ENCODE data around the gene FAM240A.
"Not testable (repeated sequence)": the region's sequence is repeated elsewhere in the genome, so short reads cannot be mapped to it uniquely, and the experiment has no call there.

FAM240A gene

DNA sequence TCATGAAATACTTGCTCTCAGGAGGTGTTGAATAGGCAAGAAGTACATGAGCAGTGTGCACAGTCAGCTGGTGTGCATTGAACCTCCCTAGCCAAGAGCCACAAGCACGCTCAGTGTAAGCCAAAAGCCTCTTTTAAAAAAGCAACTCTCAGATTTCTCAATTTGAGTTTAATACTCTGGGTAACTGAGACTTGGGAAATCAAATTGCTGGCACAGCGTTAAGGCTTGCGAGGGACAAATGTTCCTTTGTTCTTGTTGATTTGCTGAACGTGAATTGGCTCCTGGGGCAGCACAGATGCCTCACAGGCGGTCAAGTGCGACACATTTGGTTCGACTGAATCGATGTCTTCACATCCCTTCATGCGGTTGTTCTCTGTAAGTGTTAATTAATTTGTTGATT, at the start of gene FAM240A:
Gene FAM240A (plus strand): TSS at position 202 of the 400 bp plus-strand sequence. CDS start 159 bp downstream, at position 361.
- DNase-seq: no peak

DNA sequence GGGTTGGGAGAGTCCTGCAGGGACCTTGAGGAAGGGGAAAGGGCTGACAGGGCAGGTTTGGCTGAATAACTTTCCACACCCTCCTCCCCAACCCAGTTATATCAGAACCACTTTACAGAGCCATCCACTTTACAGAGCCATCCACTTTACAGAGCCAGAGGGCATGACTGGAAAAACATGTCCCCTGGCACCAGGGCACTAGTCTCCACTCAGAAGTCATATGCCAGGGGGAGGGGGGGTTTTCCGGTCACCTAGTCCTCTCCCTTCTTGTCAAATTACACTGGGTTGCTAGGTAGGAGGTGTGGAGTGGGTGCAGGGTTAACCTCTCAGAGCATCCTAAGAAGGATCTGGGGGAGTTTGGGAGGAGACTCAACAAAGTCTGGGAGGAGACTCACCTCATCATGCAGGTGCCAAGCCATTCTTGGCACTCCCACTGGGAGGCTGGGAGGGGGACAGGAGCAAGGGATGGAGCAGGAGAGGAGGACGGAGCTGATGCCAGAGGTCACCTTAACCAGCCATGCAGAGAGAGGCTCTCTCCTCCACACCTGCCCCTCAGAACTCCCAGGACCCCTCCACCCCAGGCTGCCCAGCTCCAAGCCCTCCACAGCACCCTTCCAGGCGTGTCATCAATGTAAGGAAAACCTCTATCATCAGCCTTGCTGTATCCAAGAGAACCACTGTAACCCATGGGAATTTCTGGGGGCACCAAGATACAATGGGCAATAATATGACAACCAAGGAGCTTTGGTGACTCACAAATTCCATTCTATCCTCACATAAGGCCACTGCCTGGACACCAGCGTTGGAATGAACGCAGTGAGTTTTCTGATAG, 47.9 kb upstream of the FAM240A start:
- no peak for DNase-seq

DNA sequence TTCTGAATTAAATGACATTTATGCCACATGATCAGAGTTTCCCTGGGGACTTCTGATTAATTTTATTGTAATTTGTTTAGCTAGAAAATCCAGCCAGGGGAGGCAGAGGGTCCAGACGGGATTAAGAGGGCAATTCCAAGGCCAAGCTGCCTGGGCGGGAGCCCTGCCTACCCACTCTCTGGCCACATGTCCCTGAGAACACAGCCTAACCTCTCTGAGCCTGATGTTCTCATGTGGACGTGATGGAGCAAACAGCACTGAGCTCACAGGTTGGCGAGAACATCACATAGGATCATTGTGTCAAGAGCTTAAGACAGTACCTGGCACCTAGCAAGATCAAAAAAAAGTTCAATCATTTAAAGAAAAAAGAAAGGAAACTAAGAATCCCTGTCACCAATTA, 47.2 kb upstream of the FAM240A start:
- no peak for DNase-seq

DNA sequence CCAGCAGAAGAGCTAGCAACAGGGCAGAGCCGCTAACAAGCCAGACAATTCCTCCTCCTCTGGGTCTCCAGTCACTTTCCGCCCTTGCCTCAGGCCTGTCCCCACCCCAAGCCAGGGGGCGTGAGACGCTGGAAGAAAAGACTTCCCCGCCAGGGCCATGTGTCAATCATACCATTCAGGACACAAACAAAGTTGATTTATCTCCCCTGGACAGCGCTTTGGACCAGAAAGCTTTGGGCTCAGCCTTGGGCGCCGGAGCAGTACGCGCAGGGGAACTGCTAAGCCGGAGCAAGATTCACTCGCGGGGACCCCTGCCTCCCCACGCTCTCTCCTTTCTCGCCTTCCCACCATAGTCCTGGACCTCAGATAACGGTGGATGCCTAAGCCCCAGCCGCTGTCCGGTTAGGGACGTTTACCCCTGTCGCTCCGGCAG, 46.7 kb upstream of the FAM240A start:
- DNase-seq: no peak

DNA sequence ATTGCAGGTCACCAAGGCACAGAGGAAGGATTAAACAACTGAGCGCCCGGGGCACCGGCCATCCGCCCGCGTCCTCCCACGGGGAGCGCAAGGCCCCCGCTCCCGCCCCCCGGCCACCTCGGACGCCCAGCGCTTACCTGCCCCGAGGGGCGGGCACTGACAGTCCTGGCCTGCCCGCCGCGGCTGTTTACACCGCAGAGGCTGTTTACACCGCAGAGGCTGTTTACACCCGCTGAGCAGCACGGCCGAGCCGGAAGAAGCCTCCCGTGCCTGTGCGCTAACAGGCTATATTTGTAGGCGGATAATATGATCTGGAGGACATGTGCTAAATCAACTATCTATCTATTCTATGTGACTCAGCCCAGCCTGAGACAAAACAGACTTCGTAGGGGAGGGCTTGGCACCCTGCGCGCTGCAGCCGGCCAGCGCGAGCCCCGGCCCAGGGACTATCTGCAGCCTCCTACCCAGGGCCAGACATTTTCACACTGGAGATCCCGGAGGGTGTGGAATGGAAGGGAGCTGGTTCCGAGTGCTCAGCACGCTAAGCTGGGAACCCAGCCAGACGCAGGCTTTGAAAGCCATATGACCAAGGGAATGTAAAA, 46.2 kb upstream of the FAM240A start, which contains the start of gene LRRC2:
Gene LRRC2 (minus strand): TSS at position 263 of the 602 bp plus-strand sequence. CDS start 14,711 bp downstream, outside the sequence.
- peak; percentile 18 for DNase-seq

DNA sequence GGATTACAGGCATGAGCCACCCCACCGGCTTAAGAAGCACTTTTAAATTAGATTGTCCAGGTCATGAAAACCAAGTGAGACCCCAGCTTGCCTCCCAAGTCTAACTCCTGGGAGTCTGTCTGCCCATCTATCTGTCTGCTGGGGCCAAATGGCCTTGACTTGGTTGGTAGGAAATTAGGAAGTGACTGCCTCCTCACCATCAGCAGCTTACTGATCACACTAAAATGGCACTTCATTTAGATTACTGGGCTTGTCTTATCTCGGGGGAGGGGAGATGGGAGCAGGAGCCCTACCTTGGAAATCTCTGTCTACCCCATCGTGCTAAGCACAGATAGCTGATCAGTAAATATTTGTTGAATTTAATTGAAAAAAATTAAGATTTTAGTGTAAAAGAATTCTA, 40.6 kb upstream of the FAM240A start:
- no peak for DNase-seq

DNA sequence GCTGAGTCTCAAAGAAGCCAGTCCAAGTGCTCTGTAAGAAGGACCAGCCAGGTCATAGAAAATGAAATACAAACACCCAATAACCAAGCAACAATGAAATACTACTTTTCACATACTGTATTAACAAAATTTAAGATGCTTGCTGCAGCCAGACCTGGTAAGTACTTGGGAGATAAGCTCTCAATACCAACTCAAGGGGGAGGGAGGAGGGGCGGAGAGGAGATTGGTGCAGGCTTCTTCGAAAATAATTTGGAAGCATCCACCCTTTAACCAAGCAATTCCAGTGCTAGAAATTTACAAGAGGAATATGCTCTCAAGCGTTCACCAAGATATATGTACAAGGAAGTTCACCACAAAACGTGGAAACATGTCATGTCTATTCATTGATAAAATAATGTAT, 38.6 kb upstream of the FAM240A start:
- no peak for DNase-seq

DNA sequence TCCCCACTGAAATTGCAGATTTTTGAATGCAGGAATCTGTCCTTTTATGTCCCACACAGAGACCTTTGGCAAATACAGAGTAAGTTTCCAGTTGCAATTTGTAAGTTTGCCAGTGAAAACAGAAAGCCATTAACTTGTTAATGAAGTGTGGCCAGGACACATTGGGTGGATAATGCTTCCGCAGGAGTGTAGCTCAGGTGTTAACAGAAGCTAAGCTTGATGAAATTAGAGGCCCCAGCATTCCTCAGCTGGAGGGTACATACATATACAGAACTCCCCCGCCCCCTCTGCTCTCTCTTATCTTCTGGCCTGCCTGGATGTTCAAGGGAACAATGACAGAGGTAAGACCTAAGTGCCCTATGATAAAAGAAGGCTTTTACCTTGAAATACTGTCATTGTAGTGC, 38.1 kb upstream of the FAM240A start:
- DNase-seq: no peak

DNA sequence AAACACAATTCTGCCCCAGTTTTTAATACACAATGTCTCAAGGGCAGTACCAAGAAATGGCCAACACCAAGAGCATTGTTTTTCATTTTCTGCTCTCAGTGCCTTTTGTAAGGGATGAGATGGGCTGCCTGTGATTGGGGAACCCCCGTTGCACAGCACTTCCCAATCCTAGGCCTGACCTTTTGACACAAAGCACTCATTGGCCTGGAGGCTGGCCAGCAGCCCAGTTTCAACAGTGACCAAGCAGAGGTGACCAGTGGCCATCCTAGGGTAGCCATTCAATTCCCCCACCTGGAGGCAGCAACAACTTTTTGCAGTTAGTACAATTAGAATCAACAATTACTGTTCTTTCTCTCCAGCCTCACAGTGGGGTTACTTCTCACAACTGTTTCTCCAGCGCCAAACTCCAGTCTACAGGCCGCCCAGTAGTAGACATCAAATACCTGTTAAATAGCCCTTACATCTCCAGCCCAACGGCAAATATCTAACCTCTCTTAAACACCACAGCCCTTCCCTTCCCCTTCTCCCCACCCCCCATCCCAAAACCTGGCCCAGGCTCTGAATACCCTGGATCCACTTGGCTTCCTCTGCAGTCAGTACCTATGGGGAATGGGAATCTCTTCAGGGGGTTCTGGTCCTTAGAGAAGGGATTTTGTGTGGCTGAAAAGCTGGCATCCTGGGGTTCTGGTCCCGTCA, 37.3 kb upstream of the FAM240A start:
- no peak for DNase-seq

DNA sequence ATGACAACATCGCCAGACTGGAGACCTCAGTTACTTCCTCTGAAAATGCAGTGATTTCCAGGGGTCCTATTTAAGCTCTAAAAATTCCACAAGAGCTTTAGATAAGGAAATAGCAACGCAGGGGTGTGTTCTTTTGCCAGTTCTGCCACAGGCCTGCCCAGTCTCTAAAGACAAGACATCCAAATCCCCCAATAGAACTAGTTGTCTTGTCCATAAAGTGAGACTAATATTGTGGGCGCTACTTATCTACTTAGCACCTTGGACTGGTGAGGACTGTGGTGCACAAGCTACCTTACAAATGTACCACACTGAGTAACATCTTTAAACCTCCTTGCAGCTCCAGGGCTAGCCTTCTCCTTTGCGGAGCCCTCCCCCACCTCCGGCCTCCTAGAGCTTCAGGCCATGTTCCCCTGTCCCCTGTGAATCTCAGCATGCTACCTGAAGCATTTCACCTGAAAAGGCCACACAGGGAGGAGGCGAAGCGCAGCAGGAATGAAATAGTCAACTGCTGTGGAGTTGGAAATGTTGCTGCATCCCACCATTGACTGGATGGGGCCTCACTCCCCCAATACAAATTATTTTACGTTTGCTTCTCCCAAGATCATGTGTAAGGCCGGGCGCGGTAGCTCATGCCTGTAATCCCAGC, 36.6 kb upstream of the FAM240A start:
- no peak for DNase-seq

DNA sequence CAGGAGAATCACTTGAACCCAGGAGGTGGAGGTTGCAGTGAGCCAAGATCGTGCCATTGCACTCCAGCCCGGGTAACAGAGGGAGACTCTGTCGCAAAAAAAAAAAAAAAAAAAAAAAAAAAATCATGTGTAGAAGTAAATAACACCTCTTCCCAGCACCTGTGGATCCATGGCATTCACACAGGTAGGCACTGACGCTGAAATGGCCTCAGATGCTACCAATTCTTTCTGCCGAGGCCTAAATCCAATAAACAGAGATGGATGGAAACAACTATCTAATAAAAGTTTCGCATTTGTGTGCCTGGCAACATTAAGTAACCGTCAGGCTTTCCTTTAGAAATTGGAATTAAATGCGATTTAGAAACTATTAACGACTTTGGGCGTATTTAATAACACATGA, 35.9 kb upstream of the FAM240A start:
- no peak for DNase-seq

DNA sequence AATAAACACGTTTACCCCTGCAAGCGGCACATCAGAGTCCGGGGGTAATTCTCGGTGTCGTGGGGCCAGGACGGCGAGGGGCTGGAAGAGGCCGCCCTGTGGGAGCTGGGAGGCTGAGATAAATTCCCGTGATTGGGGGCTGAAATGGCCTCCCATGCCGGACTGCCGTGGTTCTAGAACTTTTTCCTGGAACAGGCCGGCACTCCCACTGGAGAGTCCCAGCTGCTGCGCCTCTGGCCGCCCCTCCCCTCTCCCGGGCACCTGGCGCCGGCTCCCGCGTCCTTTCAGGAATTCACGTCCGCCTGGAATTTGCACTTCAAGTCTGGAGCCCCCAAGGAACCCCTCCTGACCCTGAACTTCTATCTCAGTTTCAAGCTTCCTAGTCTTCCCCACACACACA, 35.4 kb upstream of the FAM240A start:
- DNase-seq: no peak

DNA sequence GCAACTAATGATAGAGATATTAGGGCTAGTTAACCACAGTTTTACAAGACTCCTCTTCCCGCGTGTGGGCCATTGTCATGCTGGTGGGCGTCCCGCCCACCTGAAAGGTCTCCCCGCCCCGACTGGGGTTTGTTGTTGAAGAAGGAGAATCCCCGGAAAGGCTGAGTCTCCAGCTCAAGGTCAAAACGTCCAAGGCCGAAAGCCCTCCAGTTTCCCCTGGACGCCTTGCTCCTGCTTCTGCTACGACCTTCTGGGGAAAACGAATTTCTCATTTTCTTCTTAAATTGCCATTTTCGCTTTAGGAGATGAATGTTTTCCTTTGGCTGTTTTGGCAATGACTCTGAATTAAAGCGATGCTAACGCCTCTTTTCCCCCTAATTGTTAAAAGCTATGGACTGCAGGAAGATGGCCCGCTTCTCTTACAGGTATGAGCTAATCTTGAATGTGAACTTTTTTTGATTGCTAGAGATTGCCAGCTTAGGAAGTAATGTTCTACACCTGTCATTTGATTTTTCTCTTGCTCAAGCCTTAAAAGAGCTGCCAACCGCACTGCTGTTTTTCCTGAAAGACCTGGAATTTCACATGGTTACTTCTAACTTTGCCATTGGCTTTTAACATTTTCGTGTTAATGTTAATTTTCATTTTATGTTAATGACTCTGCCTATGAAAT, 34.6 kb upstream of the FAM240A start:
- not testable (repeated sequence) for DNase-seq

DNA sequence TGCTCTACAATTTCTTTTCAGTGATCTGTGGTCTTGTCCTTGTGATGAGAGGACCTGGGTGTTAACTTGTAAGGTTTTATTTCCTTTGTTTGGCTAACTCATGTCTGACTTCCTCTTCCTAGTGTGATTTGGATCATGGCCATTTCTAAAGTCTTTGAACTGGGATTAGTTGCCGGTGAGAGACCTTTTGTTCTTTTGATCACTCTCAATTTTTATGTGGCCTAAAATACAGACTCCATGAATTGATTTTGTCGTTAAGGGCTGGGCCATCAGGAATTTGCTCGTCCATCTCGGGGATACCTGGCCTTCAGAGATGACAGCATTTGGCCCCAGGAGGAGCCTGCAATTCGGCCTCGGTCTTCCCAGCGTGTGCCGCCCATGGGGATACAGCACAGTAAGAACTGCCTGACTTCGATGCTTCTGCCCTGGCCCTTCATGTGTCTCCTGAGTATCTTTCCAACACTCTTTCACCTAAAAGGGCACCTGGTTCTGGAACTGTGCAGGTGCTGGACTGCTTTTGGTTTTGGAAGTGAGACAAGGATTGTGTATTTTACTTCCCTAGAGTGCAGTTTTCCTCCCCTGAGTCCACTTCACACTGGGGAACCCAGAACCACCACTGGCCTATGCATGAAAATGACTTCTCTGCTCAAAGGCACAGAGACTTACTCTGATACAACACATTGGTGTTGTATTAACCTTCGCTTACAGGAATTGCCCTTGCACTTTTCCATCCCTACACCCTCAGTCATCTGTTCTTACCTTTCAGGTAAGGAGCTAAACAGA, 33.2 kb upstream of the FAM240A start:
- no peak for DNase-seq

DNA sequence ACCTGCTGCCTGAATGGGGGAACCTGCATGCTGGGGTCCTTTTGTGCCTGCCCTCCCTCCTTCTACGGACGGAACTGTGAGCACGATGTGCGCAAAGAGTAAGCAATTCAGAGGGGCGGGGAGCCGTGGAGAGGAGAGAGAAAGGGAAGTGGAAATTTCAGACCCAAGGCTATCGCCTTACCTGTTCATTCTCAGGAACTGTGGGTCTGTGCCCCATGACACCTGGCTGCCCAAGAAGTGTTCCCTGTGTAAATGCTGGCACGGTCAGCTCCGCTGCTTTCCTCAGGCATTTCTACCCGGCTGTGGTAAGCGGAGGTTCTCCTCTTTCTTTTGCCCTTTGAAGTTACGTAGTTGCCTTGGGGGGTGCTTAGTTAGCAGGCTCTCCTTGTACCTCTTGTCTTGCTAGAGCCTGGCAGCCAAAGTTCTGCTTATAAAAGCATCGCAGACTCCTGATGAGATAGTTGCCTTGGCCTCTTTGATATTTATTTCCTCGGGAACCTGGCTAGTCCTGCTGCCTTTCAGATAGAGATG, 32.5 kb upstream of the FAM240A start:
- no peak for DNase-seq

DNA sequence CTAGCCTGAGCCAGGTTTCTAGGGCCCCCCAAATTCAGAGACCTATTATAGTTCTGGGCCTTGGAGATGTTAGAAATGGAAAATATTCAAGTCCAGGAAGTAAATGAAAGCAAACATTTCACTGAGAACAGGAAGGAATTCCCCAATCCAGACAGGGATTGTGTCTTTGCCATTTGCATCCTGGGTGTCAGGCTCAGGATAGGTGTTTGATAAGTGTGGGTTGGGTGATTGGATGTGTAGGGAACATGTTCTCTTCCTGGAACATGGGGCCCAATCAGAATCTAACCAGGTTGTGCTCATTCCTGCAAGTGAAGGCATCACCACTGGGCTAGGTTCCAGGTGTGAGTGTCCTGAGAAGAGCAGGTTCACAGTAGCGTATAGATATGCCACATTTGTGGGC, 31.6 kb upstream of the FAM240A start:
- no peak for DNase-seq

DNA sequence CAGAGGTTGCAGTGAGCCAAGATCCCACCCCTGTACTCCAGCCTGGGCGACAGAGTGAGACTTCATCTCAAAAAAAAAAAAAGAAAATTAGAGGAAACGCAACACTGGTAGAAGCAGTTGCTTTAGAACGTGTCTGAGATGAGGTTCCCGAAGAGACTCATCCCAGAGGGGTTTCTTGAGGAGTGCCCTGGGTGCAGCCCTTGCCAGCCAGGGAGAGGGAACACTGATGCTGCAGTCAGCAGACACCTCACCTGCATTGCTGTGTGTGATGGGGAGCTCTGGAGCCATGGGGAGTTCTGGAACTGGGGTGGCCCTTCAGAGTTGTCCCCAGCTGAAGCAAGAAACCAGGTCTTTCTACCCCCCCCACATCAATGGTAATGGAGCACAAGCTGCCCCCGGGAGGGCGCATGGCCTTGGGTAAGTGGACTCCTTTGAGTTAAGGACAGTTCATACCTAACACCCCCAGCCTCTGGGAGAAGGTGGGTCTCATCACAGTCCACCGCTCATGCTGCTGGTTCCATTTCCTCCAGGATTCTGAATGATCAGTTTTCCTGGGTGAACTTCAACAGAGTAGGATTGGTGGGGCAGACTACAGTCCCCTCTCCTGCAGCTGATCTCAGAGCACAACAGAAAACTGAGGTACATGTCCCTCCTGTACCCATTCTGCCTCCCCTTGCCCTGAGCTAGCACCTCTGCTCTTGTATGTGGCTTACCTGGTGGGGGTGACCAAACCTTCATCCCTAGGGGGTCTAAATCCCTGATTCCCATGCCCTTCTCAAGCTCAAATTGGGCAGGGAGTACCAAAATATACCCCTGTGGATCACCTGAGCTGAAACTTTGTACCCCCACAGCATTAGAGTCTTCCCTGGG, 27.5 kb upstream of the FAM240A start:
- DNase-seq: no peak

DNA sequence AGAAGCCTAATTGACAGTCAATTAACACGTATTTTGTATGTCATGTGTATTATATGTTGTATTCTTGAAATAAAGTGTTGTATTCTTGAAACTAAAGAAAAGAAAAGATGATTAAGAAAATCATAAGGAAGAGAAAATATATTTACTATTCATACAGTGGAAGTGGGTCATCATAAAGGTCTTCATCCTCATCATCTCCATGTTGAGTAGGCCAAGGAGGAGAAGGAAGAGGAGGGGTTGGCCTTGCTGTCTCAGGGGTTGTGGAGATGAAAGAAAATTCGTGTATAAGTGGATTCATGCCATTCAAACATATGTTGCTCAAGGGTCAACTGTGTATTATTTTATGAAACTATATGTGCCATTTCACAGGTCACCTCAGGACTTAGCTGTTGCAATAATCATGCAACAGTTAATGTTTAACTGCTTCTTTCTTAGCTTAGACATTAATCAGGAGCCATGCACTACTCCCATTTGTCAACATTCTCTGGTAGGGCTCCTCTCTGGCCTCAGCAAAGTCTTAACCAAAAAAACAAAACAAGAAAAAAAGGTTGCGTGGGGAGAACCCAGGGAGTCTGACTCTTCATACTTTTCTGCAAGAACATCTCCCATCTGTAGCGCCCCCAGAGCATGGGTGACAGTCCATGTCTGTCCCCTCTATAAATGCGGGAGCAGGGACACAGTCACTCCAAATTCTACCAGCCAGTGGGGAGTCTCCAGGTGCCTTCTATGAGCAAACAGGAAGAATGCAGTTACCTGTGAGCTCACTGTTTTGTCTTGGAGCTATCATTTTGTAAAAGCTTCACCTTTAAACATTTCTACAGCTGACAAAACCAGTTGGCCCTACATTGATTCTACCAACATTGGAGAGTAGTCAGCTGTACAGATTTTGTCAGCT, 26.3 kb upstream of the FAM240A start:
- no peak for DNase-seq

DNA sequence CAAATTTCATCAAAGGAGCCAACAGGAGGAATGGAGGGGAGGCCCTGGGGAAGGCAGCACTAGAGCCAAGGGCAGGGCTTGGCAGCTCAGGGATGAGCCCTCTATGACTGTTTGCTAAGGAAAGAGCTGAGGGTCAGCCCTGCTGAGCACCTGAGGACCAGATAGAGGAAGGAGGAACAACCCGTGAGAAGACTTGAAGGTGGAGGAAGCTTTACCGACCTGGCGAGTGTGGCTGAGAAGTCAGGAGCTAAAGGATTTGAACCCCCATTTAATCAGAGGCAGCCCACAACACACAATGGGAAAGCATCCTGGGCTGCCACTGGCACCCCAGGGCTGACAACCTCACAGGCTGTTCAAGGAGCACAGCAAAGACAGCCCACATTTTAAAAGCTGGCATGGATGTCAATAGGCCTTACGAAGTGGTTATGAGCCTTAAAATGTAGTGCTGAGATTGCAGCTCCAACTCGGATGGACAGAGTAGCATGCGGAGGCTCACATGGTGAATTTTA, 25.5 kb upstream of the FAM240A start:
- DNase-seq: no peak

All from stimulated activated CD4-positive, alpha-beta T cell treated with anti-CD3 and anti-CD28 coated beads, Interleukin-4, amount 100 ng/mL, for 24 hours (primary cell).